GM19455 (cell line): Measurements from ENCODE around the gene ARPC5L.
"Not testable (repeated sequence)": the region's sequence is repeated elsewhere in the genome, so short reads cannot be mapped to it uniquely, and the experiment has no call there.

Experiments
- ATAC-seq: cut with Tn5 transposase; IDR thresholded peaks from one replicate; pipeline ENCODE4 v1.9.1; 2021; ENCODE audit not compliant: unreplicated experiment

The ARPC5L gene

GRCh38 chr9:124887832-124888231, 25.9 kb downstream of the ARPC5L start:
- no peak for ATAC-seq

- no peak for ATAC-seq
Measured at GRCh38 chr9:124889006-124889405, 27.1 kb downstream of the ARPC5L start.

- no peak for ATAC-seq
Measured at GRCh38 chr9:124890179-124890578, 28.2 kb downstream of the ARPC5L start.

- no peak for ATAC-seq
Measured at GRCh38 chr9:124894035-124894740, 32.3 kb downstream of the ARPC5L start.

GRCh38 chr9:124894741-124895170, 32.8 kb downstream of the ARPC5L start:
- no peak for ATAC-seq

GRCh38 chr9:124897570-124898460, 35.9 kb downstream of the ARPC5L start:
- ATAC-seq = no peak

GRCh38 chr9:124899845-124900244, 37.9 kb downstream of the ARPC5L start:
- no peak for ATAC-seq

GRCh38 chr9:124906966-124907365, 45.0 kb downstream of the ARPC5L start:
- ATAC-seq = no peak

GRCh38 chr9:124908098-124908497, 46.2 kb downstream of the ARPC5L start:
- ATAC-seq = no peak

GRCh38 chr9:124911766-124912165, 49.8 kb downstream of the ARPC5L start:
- ATAC-seq = no peak

- ATAC-seq = no peak
Measured at GRCh38 chr9:124913378-124913777, 51.4 kb downstream of the ARPC5L start.

GRCh38 chr9:124914753-124915405, 52.9 kb downstream of the ARPC5L start:
- no peak for ATAC-seq

GRCh38 chr9:124920394-124920793, 58.5 kb downstream of the ARPC5L start:
- not testable (repeated sequence) for ATAC-seq
